ENCODE results near the gene SSH2. TPM values are rescaled to one million over a fixed set of nuclear protein-coding genes. Genes with fewer than 3 reads are reported as not detected.

SSH2 gene
- total RNA-seq, 4 donors from 2014 or later: 14.7 to 33.6 (median 22.2) TPM

GRCh38 chr17:29821897-29822296, 108.1 kb downstream of the SSH2 start:
- no peaks in the 10 kb centered on the region for H3K4me1 ChIP-seq
- H3K4me3 ChIP-seq: no peak overlapping the region
- DNase-seq (ENCODE audit: low spot score in 2 of 2): no peak
- H3K36me3 ChIP-seq: no peaks in the 10 kb centered on the region
- H3K9me3 ChIP-seq: no peaks in the 10 kb centered on the region
- TF ChIP-seq EP300 (IDR thresholded peaks at IDR 0.05) (no peak), POLR2AphosphoS5 (IDR thresholded peaks at IDR 0.05) (no peak), POLR2A (IDR thresholded peaks at IDR 0.05) (no peak)
- TF ChIP-seq, protein P1, sequence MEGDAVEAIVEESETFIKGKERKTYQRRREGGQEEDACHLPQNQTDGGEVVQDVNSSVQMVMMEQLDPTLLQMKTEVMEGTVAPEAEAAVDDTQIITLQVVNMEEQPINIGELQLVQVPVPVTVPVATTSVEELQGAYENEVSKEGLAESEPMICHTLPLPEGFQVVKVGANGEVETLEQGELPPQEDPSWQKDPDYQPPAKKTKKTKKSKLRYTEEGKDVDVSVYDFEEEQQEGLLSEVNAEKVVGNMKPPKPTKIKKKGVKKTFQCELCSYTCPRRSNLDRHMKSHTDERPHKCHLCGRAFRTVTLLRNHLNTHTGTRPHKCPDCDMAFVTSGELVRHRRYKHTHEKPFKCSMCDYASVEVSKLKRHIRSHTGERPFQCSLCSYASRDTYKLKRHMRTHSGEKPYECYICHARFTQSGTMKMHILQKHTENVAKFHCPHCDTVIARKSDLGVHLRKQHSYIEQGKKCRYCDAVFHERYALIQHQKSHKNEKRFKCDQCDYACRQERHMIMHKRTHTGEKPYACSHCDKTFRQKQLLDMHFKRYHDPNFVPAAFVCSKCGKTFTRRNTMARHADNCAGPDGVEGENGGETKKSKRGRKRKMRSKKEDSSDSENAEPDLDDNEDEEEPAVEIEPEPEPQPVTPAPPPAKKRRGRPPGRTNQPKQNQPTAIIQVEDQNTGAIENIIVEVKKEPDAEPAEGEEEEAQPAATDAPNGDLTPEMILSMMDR (IDR thresholded peaks at IDR 0.05): no peak
- H3K27ac ChIP-seq: no peak overlapping the region
- no peaks in the 10 kb centered on the region for H3K27me3 ChIP-seq
- WGBS: 100% methylated on average over 1 of the region's 1 CpG

GRCh38 chr17:29820425-29820824, 109.6 kb downstream of the SSH2 start:
- H3K27me3 ChIP-seq: no peaks in the 10 kb centered on the region
- H3K4me3 ChIP-seq: no peak overlapping the region
- H3K36me3 ChIP-seq: no peaks in the 10 kb centered on the region
- no peak overlapping the region for H3K27ac ChIP-seq
- H3K9me3 ChIP-seq: no peaks in the 10 kb centered on the region
- DNase-seq (ENCODE audit: low spot score in 2 of 2): no peak
- 88% methylated on average over 1 of the region's 1 CpG for WGBS
- TF ChIP-seq POLR2A (IDR thresholded peaks at IDR 0.05): no peak
- TF ChIP-seq, protein P1 (IDR thresholded peaks at IDR 0.05): no peak
- no peak for TF ChIP-seq POLR2AphosphoS5 (IDR thresholded peaks at IDR 0.05)
- no peak for TF ChIP-seq EP300 (IDR thresholded peaks at IDR 0.05)
- H3K4me1 ChIP-seq: no peaks in the 10 kb centered on the region

DNA sequence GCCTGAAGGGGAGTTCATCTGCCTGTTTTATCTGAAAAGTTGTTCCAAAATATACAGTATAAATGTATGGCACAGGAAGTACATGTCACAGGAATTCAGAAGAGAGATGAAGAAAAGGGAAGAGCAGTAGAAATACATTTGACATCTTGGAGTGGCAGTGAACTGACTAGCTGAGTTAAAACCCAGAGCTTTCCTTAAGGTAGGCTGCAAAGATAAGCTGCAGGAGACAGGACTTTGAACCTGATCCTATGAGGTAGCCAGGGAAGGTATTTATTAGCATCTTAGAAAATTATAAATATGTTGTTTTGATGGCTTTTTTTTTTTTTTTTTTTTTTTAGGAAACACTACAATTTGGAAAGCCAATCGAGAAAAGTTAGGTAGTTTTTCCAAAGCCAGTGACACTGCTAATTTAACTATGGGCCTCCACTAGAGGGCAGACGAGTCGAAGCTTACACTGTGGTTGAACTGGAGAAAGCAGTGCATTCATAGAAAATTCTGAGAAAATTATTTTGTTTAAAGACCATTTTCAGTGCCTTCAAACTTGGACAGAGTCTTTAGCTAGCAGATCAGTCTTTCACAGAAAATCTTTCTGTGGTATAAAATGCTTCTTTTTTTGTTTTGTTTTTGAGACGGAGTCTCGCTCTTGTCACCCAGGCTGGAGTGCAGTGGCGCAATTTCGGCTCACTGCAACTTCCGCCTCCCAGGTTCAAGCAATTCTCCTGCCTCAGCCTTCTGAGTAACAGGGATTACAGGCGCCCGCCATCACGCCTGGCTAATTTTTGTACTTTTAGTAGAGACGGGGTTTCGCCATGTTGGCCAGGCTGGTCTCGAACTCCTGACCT, 122.3 kb downstream of the SSH2 start:
- TF ChIP-seq, protein P1 (IDR thresholded peaks at IDR 0.05): peak; percentile 64 to 79
- TF ChIP-seq EP300 (IDR thresholded peaks at IDR 0.05): no peak
- Histone ChIP-seq H3K27me3 (no peaks in the 10 kb centered on the region), H3K4me1 (no peaks in the 10 kb centered on the region), H3K36me3 (no peaks in the 10 kb centered on the region), H3K9me3 (no peaks in the 10 kb centered on the region), H3K27ac (no peak overlapping the region), H3K4me3 (no peak overlapping the region)
- DNase-seq (ENCODE audit: low spot score in 2 of 2): no peak
- WGBS: 74% methylated on average over 14 of the region's 14 CpGs

DNA sequence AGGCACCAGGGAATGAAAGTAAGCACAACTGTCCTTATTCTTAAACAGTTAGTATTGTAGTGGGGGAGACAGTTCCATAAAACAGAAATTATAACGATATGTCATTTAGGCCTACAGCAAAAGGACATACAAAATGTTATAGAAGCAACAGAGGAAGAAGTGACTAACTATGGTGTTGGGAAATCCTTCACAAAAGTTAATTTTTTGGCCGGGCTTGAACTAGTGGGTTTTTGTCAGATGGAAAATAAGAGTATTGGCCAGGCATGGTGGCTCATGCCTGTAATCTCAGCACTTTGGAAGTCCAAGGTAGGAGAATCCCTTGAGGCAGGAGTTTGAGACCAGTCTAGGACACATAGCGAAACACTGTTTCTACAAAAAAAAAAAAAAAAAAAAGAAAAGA, 127.8 kb downstream of the SSH2 start:
- 88% methylated on average over 3 of the region's 3 CpGs for WGBS
- TF ChIP-seq, protein P1 (IDR thresholded peaks at IDR 0.05): no peak
- DNase-seq (ENCODE audit: low spot score in 2 of 2): no peak
- Histone ChIP-seq H3K27ac (no peak overlapping the region), H3K9me3 (no peaks in the 10 kb centered on the region), H3K4me1 (no peaks in the 10 kb centered on the region), H3K4me3 (no peak overlapping the region), H3K27me3 (no peaks in the 10 kb centered on the region), H3K36me3 (no peaks in the 10 kb centered on the region)

DNA sequence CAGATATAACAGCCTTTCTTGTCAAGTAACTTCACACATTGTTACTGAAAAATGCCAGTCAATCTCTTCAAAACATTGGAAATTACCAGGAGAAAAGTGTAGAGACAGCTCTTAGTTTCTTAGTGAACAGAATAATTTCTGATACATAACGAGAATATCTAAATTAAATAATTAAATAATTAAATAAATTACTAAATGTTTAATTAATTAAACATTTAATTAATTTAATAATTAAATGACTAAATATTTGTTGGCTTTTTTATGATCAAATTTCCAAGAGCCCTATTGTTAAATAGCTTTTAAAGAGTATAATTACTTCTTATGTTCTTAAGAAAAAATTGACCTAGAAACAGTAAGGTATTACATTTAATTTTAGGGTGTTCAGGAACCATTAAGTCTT, 129.6 kb downstream of the SSH2 start:
- H3K36me3 ChIP-seq: no peaks in the 10 kb centered on the region
- TF ChIP-seq POLR2AphosphoS5 (IDR thresholded peaks at IDR 0.05) (no peak), POLR2A (IDR thresholded peaks at IDR 0.05) (no peak), EP300 (IDR thresholded peaks at IDR 0.05) (no peak)
- TF ChIP-seq, protein P1 (IDR thresholded peaks at IDR 0.05): no peak
- 83% methylated on average over 1 of the region's 1 CpG for WGBS
- no peak for DNase-seq (ENCODE audit: low spot score in 2 of 2)
- no peaks in the 10 kb centered on the region for H3K27me3 ChIP-seq
- no peaks in the 10 kb centered on the region for H3K4me1 ChIP-seq
- no peak overlapping the region for H3K27ac ChIP-seq
- no peak overlapping the region for H3K4me3 ChIP-seq
- no peaks in the 10 kb centered on the region for H3K9me3 ChIP-seq
